Stomach smooth muscle (tissue), 2 donors: ENCODE measurements around the gene NUAK1.
A peak's percentile ranks its signal among the peaks of the same experiment; 100 is the strongest.

ENCODE experiments used
- H3K27ac ChIP-seq: one replicate; pipeline ENCODE4 v1.7.0; 2013; ENCODE audit warnings: mild to moderate bottlenecking, low read length, inconsistent platforms
- H3K27me3 ChIP-seq, 2 donors: one replicate each; pipeline ENCODE4 v1.7.0; 2013; ENCODE audit warnings: low read length in 2 of 2; ENCODE audit not compliant: insufficient read depth in 2 of 2, control insufficient read depth in 1 of 2
- H3K36me3 ChIP-seq, 2 donors: one replicate each; pipeline ENCODE4 v1.7.0; 2013; ENCODE audit warnings: low read length in 2 of 2; ENCODE audit not compliant: control insufficient read depth in 2 of 2, insufficient read depth in 2 of 2
- H3K4me1 ChIP-seq: one replicate; pipeline ENCODE4 v1.7.0; 2013; ENCODE audit warnings: low read length; ENCODE audit not compliant: control insufficient read depth, insufficient read depth
- H3K4me3 ChIP-seq, 2 donors: one replicate each; pipeline ENCODE4 v1.7.0; 2013; ENCODE audit warnings: low read length in 2 of 2
- H3K9ac ChIP-seq, 2 donors: one replicate each; pipeline ENCODE4 v1.7.0; 2013; ENCODE audit warnings: low read length in 2 of 2, mild to moderate bottlenecking in 1 of 2
- H3K9me3 ChIP-seq, 2 donors: one replicate each; pipeline ENCODE4 v1.7.0; 2013; ENCODE audit warnings: low read length in 2 of 2; ENCODE audit not compliant: control insufficient read depth in 2 of 2
- donor health status: healthy.
- donor health status: Pancreatic carcinoma.

The NUAK1 gene

GRCh38 chr12:106108185-106108835 is 30.4 kb downstream of the NUAK1 start:
- Histone ChIP-seq H3K4me1 (peaks cover 50% of the 10 kb centered on the region), H3K9me3 (no peaks in the 10 kb centered on the region), H3K36me3 (peaks cover 0 to 2% of the 10 kb centered on the region in 2 donors), H3K4me3 (no peak overlapping the region), H3K9ac (no peak overlapping the region), H3K27me3 (no peaks in the 10 kb centered on the region), H3K27ac (no peak overlapping the region)

- Histone ChIP-seq H3K4me1 (peaks cover 43% of the 10 kb centered on the region), H3K27me3 (no peaks in the 10 kb centered on the region), H3K36me3 (peaks cover 0 to 6% of the 10 kb centered on the region in 2 donors), H3K27ac (no peak overlapping the region), H3K4me3 (no peak overlapping the region), H3K9me3 (no peaks in the 10 kb centered on the region), H3K9ac (no peak overlapping the region)
These were observed 31.2 kb downstream of the NUAK1 start for GRCh38 chr12:106107566-106107965.

GRCh38 chr12:106106892-106107291 is 31.9 kb downstream of the NUAK1 start:
- no peaks in the 10 kb centered on the region for H3K27me3 ChIP-seq
- peaks cover 0 to 6% of the 10 kb centered on the region in 2 donors for H3K36me3 ChIP-seq
- H3K4me3 ChIP-seq: no peak overlapping the region
- H3K9ac ChIP-seq: no peak overlapping the region
- H3K27ac ChIP-seq: no peak overlapping the region
- H3K9me3 ChIP-seq: no peaks in the 10 kb centered on the region
- H3K4me1 ChIP-seq: peaks cover 36% of the 10 kb centered on the region

GRCh38 chr12:106106061-106106566 is 32.6 kb downstream of the NUAK1 start:
- peaks cover 0 to 6% of the 10 kb centered on the region in 2 donors for H3K36me3 ChIP-seq
- H3K27me3 ChIP-seq: no peaks in the 10 kb centered on the region
- peaks cover 35% of the 10 kb centered on the region for H3K4me1 ChIP-seq
- H3K9ac ChIP-seq: no peak overlapping the region
- H3K9me3 ChIP-seq: no peaks in the 10 kb centered on the region
- no peak overlapping the region for H3K4me3 ChIP-seq
- no peak overlapping the region for H3K27ac ChIP-seq

- H3K4me1 ChIP-seq: peaks cover 9% of the 10 kb centered on the region
- peaks cover 0 to 6% of the 10 kb centered on the region in 2 donors for H3K36me3 ChIP-seq
- H3K27ac ChIP-seq: no peak overlapping the region
- no peaks in the 10 kb centered on the region for H3K27me3 ChIP-seq
- H3K4me3 ChIP-seq: no peak overlapping the region
- H3K9ac ChIP-seq: no peak overlapping the region
- no peaks in the 10 kb centered on the region for H3K9me3 ChIP-seq
These were observed 37.0 kb downstream of the NUAK1 start for GRCh38 chr12:106101803-106102202.

GRCh38 chr12:106098691-106099200 is 40.0 kb downstream of the NUAK1 start:
- H3K9ac ChIP-seq: no peak overlapping the region
- H3K27ac ChIP-seq: no peak overlapping the region
- no peaks in the 10 kb centered on the region for H3K27me3 ChIP-seq
- H3K4me3 ChIP-seq: no peak overlapping the region
- H3K36me3 ChIP-seq: peaks cover 0 to 6% of the 10 kb centered on the region in 2 donors
- peaks cover 12% of the 10 kb centered on the region for H3K4me1 ChIP-seq
- no peaks in the 10 kb centered on the region for H3K9me3 ChIP-seq

GRCh38 chr12:106097011-106097410 is 41.7 kb downstream of the NUAK1 start:
- Histone ChIP-seq H3K4me1 (peaks cover 12% of the 10 kb centered on the region), H3K27ac (no peak overlapping the region), H3K36me3 (no peaks in the 10 kb centered on the region), H3K9ac (no peak overlapping the region), H3K9me3 (no peaks in the 10 kb centered on the region), H3K4me3 (no peak overlapping the region), H3K27me3 (no peaks in the 10 kb centered on the region)

GRCh38 chr12:106096376-106096775 is 42.4 kb downstream of the NUAK1 start:
- no peaks in the 10 kb centered on the region for H3K27me3 ChIP-seq
- no peaks in the 10 kb centered on the region for H3K36me3 ChIP-seq
- no peaks in the 10 kb centered on the region for H3K9me3 ChIP-seq
- H3K4me1 ChIP-seq: peaks cover 17% of the 10 kb centered on the region
- H3K9ac ChIP-seq: no peak overlapping the region
- H3K4me3 ChIP-seq: peak overlapping the region in 1 of 2 donors; percentile 35
- H3K27ac ChIP-seq: peak overlapping the region; percentile 24

GRCh38 chr12:106094304-106094703 is 44.5 kb downstream of the NUAK1 start:
- no peak overlapping the region for H3K9ac ChIP-seq
- H3K4me1 ChIP-seq: peaks cover 35% of the 10 kb centered on the region
- no peak overlapping the region for H3K4me3 ChIP-seq
- H3K27ac ChIP-seq: no peak overlapping the region
- no peaks in the 10 kb centered on the region for H3K36me3 ChIP-seq
- no peaks in the 10 kb centered on the region for H3K9me3 ChIP-seq
- no peaks in the 10 kb centered on the region for H3K27me3 ChIP-seq

- Histone ChIP-seq H3K4me1 (peaks cover 45% of the 10 kb centered on the region), H3K9ac (no peak overlapping the region), H3K27me3 (no peaks in the 10 kb centered on the region), H3K4me3 (no peak overlapping the region), H3K27ac (no peak overlapping the region), H3K9me3 (no peaks in the 10 kb centered on the region), H3K36me3 (no peaks in the 10 kb centered on the region)
These were observed 45.5 kb downstream of the NUAK1 start for GRCh38 chr12:106093246-106093645.

- H3K9me3 ChIP-seq: no peaks in the 10 kb centered on the region
- H3K4me3 ChIP-seq: no peak overlapping the region
- peaks cover 0 to 2% of the 10 kb centered on the region in 2 donors for H3K36me3 ChIP-seq
- peak overlapping the region; percentile 67 for H3K27ac ChIP-seq
- H3K4me1 ChIP-seq: peaks cover 40% of the 10 kb centered on the region
- H3K27me3 ChIP-seq: no peaks in the 10 kb centered on the region
- H3K9ac ChIP-seq: no peak overlapping the region
These were observed 47.3 kb downstream of the NUAK1 start for GRCh38 chr12:106091446-106091820.
